AG04449 (cell line): Measurements from ENCODE around the gene SH3RF1.

Source experiments
- CTCF ChIA-PET: fragments of 350-600 bp; formaldehyde crosslinking; extraction: SDS; loops from one replicate; lab custom pipeline; 2021; ENCODE audit warnings: antibody characterized with exemption; lab: Yijun Ruan, JAX
- POLR2A ChIA-PET: fragments of 400-600, 350-600 bp; formaldehyde crosslinking; extraction: SDS; loops from one replicate; lab custom pipeline; 2020; ENCODE audit warnings: antibody characterized with exemption, inconsistent platforms; lab: Yijun Ruan, JAX
- DNase-seq: peaks from one replicate; pipeline ENCODE4 v3.0.0-alpha.2; 2010; ENCODE audit warnings: low read depth, low spot score
- H3K4me3 ChIP-seq: 2 replicates; pipeline ENCODE4 v1.5.1; 2011; ENCODE audit warnings: low read depth, mild to moderate bottlenecking, control low read depth, low read length
- TF ChIP-seq, protein P1 (sequence below): IDR thresholded peaks from one replicate; pipeline ENCODE4 v1.5.1; 2011; ENCODE audit warnings: mild to moderate bottlenecking, moderate library complexity, low read length, control low read depth, inconsistent platforms; ENCODE audit not compliant: insufficient read depth; ENCODE audit errors: missing control alignments

Gene SH3RF1

DNA sequence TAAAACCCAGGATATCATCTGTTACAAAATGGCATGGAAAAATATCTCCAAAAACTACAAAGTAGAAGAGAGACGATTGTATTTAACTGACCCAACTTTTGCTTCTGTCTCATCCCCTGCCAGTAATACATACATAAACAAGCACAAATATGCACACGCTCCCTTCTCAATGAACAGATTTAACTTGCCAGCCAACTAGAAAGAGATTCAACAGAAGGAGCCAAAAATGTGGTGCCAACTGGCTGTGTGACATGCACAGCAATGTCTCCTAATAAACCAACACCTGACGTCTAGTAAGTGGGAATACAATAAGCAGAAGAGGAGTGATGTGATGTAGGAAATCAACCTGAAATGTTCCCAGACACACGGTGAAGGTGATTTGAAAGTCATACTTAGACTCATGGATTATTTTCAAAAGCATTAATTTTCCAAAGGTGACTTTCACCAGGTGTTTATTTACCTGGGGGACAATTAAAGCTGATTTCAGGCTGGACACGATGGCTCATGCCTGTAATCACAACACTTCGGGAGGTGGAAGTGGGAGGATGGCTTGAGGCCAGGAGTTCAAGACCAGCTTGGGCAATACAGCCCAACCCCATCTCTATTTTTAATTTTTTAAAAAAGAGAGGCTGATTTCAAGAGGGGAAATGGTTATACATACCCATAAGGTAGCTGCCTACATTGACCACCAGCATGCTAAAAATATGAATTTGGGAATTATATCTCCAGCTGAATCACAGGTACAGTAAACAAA, 33.7 kb downstream of the SH3RF1 start:
- POLR2A ChIA-PET, result interaction anchor here (0.6 kb wide), 1 partner anchor 56 kb away, joined by 3 read pairs; no protein-coding TSS in a partner anchor
- H3K4me3 ChIP-seq, result no peak overlapping the region
- no peak for DNase-seq
- TF ChIP-seq, protein P1, sequence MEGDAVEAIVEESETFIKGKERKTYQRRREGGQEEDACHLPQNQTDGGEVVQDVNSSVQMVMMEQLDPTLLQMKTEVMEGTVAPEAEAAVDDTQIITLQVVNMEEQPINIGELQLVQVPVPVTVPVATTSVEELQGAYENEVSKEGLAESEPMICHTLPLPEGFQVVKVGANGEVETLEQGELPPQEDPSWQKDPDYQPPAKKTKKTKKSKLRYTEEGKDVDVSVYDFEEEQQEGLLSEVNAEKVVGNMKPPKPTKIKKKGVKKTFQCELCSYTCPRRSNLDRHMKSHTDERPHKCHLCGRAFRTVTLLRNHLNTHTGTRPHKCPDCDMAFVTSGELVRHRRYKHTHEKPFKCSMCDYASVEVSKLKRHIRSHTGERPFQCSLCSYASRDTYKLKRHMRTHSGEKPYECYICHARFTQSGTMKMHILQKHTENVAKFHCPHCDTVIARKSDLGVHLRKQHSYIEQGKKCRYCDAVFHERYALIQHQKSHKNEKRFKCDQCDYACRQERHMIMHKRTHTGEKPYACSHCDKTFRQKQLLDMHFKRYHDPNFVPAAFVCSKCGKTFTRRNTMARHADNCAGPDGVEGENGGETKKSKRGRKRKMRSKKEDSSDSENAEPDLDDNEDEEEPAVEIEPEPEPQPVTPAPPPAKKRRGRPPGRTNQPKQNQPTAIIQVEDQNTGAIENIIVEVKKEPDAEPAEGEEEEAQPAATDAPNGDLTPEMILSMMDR, result no peak
- CTCF ChIA-PET, result interaction anchor here (0.9 kb wide), 1 partner anchor 100 kb away, joined by 4 read pairs; no protein-coding TSS in a partner anchor

DNA sequence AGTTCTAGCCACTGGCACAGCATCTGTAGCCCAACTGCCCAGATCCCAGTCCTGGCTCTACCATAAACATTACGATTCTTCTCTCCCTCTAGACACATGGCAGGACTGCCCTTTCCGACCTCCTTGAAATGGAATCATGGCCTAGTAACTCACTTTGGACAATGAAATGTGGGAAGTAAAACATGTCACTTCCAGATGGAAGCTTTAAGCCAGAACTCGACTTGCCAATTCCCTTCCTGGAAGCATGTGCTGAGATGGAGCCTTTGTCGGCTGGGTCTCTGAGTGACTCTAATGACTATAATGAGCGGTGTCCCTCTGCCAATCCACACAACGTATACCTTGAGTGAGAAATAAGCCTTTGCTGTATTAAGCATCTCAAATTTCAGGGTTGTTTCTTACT, 34.7 kb downstream of the SH3RF1 start:
- DNase-seq, result no peak
- POLR2A ChIA-PET, result no interaction called here
- CTCF ChIA-PET, result no interaction called here
- TF ChIP-seq, protein P1, result no peak
- H3K4me3 ChIP-seq, result no peak overlapping the region

DNA sequence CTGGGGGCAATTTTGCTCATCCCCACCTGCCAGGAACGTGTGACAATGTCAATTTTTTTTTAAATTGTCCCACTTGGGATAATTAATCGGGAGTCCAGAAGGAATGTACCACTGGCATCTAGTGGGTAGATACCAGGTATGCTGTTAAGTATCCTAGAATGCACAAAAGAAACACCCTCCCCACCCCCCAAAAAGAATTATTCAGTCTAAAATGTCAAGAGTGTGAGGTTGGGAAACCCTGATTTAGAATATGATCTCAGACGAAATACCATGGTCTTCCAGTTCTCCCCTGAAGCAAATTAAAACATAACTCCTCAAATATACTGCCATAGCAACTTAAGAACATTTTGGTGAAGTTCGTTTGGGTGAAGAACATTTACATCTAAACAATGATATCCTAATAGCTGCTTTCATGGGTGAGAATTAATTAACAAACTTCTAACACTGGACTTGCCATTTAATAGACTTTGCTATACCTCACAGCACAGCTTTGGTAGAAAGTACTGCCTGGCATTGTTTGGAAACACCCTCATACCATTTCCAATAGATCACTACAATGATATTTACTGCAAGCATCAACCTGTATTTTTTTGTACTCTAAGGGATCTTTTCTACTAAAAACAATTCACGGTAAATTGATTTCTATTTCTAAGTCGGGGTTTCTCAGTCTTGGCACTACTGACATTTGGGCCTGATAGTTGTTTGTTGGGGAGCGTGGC, 36.5 kb downstream of the SH3RF1 start:
- DNase-seq, result no peak
- POLR2A ChIA-PET, result no interaction called here
- H3K4me3 ChIP-seq, result no peak overlapping the region
- CTCF ChIA-PET, result no interaction called here
- TF ChIP-seq, protein P1, result no peak

DNA sequence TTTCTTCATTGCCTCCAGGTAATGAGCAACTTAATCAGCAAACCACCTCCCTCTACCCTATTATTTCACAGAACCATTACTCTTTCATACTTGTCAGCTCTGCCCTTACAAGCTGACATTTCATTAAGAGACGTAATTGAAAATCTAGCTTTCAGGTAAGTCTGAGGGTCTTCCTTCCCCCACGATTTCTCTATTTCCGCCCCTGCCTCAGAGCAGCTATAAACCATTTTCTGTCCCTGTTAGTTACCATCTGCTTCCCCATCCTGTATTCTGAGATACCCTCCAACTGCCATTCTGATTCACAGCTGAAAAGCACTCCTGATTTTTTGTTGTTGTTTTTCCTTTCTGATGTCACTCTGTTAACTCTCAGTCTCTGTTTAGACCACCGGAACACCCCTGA, 37.1 kb downstream of the SH3RF1 start:
- POLR2A ChIA-PET, result no interaction called here
- TF ChIP-seq, protein P1, result no peak
- no peak for DNase-seq
- CTCF ChIA-PET, result no interaction called here
- H3K4me3 ChIP-seq, result no peak overlapping the region

DNA sequence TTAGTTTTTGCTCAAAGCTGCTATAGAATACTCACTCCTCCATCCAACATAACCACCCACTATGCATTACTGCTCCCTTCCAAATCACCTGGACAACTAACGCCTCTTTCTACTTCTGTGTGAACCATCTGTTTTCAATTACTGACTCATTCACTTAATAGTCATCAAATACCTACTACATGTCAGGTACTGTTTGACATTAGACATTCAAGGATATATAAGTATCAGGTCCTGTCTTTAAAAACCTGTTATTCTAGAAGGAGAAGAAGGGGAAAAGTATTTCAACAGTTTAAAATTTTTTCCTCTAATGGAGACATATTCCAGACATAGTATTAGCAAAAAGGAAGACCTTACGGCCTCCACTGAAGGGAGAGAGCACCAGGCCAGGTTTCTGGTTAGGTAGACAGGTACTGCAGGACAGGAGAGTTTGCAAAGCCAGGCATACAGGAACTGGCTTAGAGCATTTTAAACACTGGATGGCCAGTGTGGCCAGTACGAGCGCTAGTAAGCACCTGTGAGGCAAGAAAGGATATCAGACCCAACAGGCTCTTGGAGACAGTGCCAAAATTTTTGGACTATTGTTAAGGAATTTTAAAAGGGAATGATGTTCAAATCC, 39.0 kb downstream of the SH3RF1 start:
- no peak for DNase-seq
- ChIA-PET POLR2A (no interaction called here), CTCF (no interaction called here)
- no peak overlapping the region for H3K4me3 ChIP-seq
- TF ChIP-seq, protein P1, result no peak

DNA sequence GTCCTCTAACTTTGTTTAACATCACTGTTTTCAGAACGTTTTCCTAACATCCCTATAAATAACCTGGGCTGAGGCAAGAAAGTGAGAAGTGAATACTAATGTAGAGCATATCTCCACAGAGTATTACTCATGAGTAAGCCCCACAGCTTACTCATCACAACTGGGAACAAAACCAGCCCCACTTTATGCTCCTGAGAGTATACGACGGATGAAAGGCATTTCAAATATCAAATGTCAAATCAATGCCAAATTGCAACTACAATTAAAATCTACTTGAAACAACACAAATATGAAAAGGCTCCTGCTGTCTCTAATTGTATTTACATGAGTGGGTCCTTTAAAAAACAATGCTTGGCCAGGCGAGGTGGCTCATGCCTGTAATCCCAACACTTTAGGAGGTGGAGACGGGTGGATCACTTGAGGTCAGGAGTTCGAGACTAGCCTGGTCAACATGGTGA, 41.2 kb downstream of the SH3RF1 start:
- ChIA-PET POLR2A (no interaction called here), CTCF (no interaction called here)
- DNase-seq, result peak; percentile 86
- H3K4me3 ChIP-seq, result no peak overlapping the region
- TF ChIP-seq, protein P1, result no peak
